ENCODE measurements around the gene SCAF11.

- TF ChIP-seq CTCF (IDR thresholded peaks at IDR 0.05) (no peak), POLR2AphosphoS5 (IDR thresholded peaks at IDR 0.05) (no peak), EP300 (IDR thresholded peaks at IDR 0.05) (no peak), POLR2A (IDR thresholded peaks at IDR 0.05) (no peak)
Measured at GRCh38 chr12:45981075-45981837, 9.1 kb downstream of the SCAF11 start.
